NB4 (cell line): ENCODE measurements around the gene NHP2.

Experiments used
- MYC ChIP-seq: IDR thresholded peaks from 2 replicates; pipeline ENCODE4 v1.6.1; 2011; ENCODE audit warnings: low read depth, low read length
- POLR2A ChIP-seq: IDR thresholded peaks from 2 replicates; pipeline ENCODE4 v1.6.1; 2011; ENCODE audit warnings: mild to moderate bottlenecking; ENCODE audit not compliant: insufficient read length; ENCODE audit errors: extremely low read depth
- TF ChIP-seq, protein P1 (sequence below): IDR thresholded peaks from 2 replicates; pipeline ENCODE4 v1.6.1; 2011; ENCODE audit warnings: low read depth, low read length
- TF ChIP-seq, protein P2 (sequence below): IDR thresholded peaks from one replicate; pipeline ENCODE4 v1.5.1; 2012; ENCODE audit warnings: low read depth, low read length

DNA sequence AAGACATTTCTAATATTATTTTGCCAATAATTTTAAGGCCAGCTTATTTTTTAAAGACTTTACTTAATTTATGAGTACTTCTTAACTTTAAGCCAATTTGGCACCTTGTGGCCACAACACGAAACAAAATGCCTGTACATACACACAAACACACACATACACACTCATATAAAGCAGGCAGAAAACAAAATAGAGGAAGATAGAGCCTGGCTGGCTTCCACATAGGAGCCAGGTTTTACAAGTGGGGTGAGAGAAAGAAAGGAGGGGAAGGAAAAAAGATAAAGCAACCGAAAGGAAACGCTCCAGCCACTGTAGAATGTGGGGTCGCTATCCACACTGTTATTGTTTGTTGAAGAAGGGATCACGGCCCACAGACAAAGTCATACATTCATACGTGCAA is 23.1 kb upstream of the NHP2 start:
- TF ChIP-seq, protein P1, sequence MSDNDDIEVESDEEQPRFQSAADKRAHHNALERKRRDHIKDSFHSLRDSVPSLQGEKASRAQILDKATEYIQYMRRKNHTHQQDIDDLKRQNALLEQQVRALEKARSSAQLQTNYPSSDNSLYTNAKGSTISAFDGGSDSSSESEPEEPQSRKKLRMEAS, result no peak
- TF ChIP-seq, protein P2, sequence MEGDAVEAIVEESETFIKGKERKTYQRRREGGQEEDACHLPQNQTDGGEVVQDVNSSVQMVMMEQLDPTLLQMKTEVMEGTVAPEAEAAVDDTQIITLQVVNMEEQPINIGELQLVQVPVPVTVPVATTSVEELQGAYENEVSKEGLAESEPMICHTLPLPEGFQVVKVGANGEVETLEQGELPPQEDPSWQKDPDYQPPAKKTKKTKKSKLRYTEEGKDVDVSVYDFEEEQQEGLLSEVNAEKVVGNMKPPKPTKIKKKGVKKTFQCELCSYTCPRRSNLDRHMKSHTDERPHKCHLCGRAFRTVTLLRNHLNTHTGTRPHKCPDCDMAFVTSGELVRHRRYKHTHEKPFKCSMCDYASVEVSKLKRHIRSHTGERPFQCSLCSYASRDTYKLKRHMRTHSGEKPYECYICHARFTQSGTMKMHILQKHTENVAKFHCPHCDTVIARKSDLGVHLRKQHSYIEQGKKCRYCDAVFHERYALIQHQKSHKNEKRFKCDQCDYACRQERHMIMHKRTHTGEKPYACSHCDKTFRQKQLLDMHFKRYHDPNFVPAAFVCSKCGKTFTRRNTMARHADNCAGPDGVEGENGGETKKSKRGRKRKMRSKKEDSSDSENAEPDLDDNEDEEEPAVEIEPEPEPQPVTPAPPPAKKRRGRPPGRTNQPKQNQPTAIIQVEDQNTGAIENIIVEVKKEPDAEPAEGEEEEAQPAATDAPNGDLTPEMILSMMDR, result no peak
- TF ChIP-seq POLR2A (no peak), MYC (no peak)
